ENCODE measurements around the gene CAMK2N2.

The CAMK2N2 gene

DNA sequence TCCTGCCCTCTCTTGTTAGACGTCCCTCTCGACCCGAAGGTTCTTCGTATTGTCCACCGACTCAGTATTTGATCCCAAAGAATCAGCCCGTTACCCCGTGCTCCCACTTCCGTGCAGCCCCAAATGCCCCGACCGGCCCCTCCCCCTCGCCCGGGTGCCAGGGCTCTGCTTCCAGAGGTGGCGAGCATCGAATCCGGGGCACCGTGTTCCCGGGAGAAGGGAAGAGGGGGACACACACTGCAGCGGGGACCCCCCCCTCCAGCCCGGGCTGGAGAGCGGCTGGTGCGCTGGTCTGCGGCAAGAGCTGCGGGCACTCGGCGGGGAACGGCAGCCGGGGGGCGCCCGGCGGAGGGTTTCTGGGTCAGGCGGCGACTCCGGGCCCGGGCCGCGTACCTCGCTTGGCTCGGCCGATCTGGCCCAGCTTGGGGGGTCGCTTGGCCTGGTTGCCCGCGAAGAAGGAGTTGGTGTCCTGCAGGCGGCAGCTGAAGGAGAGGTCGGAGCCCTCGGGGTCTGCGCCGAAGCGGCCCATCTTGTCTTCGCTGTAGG, 556 bp downstream of the CAMK2N2 start:
- TF ChIP-seq ZBTB7A (IDR thresholded peaks at IDR 0.05; ENCODE audit: low read depth) (peak; percentile 63; the same call in 1 of the 2 replicates), CREB1 (IDR thresholded peaks at IDR 0.05; ENCODE audit: low read depth) (no peak), REST (IDR thresholded peaks at IDR 0.05; ENCODE audit: low read depth) (peak; percentile 18; the same call in 1 of the 2 replicates)

DNA sequence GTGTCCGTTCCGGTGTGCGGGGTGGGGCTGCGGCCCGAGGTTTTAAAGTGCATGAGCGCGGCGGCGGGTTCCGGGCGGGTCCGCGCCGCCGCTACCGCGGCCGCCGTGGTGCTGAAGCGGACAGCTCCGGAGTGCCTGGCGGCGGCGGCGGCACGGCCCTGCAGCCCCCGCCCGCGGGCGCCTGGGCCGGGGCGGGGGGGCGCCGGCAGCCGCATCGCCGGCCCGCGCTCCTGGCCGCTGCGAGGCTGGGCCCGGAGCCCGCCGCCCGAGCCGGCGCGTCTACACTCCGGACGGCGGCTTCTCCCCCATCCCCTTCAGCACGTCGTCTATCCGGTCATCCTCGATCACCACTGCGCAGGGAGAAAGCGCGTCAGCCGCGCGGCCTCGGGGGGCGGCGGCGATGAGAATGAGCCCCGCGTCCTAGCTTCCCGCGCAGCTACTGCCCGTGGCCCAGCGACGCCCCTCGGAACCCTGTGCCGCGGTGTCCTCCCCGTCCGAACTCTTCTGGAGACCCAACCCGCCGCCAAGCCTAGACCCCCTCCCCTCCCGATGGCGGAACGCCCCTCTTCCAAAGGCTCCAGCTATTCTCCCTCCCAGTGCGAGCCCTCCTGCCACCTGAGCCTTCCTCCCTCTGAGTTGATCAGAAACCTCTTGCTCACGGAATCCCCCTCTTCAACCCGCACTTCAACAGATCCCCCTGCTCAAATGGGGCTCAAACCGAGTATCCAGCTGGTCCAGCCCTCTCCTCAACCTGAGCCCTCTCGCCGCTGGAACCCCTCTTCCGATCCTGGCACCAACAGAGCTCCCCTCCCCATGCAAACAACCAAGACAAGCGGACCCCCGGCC, 1.3 kb downstream of the CAMK2N2 start:
- TF ChIP-seq TCF12 (IDR thresholded peaks at IDR 0.05; ENCODE audit: low read depth) = no peak
- TF ChIP-seq ZBTB7A (IDR thresholded peaks at IDR 0.05; ENCODE audit: low read depth) = peak; percentile 93
- TF ChIP-seq REST (IDR thresholded peaks at IDR 0.05; ENCODE audit: low read depth) = peak; percentile 79
- no peak for TF ChIP-seq TAF1 (IDR thresholded peaks at IDR 0.05; ENCODE audit: low read depth)
- TF ChIP-seq YY1 (IDR thresholded peaks at IDR 0.05; ENCODE audit: low read depth) = 0 out of 2 replicates have a peak, but pooled peaks have one; percentile 32
- peak; percentile 31; the same call in 1 of the 2 replicates for TF ChIP-seq MAX (IDR thresholded peaks at IDR 0.05)

GRCh38 chr3:184259396-184259877, 1.9 kb downstream of the CAMK2N2 start:
- TF ChIP-seq CEBPB (IDR thresholded peaks at IDR 0.05) (no peak), EP300 (IDR thresholded peaks at IDR 0.05; ENCODE audit: borderline replicate concordance) (no peak), TCF12 (IDR thresholded peaks at IDR 0.05; ENCODE audit: low read depth) (no peak), CREB1 (IDR thresholded peaks at IDR 0.05; ENCODE audit: low read depth) (no peak), EGR1 (IDR thresholded peaks at IDR 0.05) (no peak), MAX (IDR thresholded peaks at IDR 0.05) (no peak), RAD21 (IDR thresholded peaks at IDR 0.05; ENCODE audit: low read depth) (no peak), TAF1 (IDR thresholded peaks at IDR 0.05; ENCODE audit: low read depth) (no peak)

- TF ChIP-seq TEAD4 (IDR thresholded peaks at IDR 0.05) = no peak
Measured at GRCh38 chr3:184258926-184259325, 2.4 kb downstream of the CAMK2N2 start.

GRCh38 chr3:184257083-184257915, 4.1 kb downstream of the CAMK2N2 start:
- TF ChIP-seq MAX (IDR thresholded peaks at IDR 0.05) (no peak), ZBTB7A (IDR thresholded peaks at IDR 0.05; ENCODE audit: low read depth) (no peak), TAF1 (IDR thresholded peaks at IDR 0.05; ENCODE audit: low read depth) (no peak), CEBPB (IDR thresholded peaks at IDR 0.05) (no peak), TCF12 (IDR thresholded peaks at IDR 0.05; ENCODE audit: low read depth) (no peak), EP300 (IDR thresholded peaks at IDR 0.05; ENCODE audit: borderline replicate concordance) (no peak), USF1 (IDR thresholded peaks at IDR 0.05) (no peak)

- TF ChIP-seq CEBPB (IDR thresholded peaks at IDR 0.05) (no peak), TAF1 (IDR thresholded peaks at IDR 0.05; ENCODE audit: low read depth) (no peak), TCF12 (IDR thresholded peaks at IDR 0.05; ENCODE audit: low read depth) (no peak), ZBTB7A (IDR thresholded peaks at IDR 0.05; ENCODE audit: low read depth) (no peak), CREB1 (IDR thresholded peaks at IDR 0.05; ENCODE audit: low read depth) (no peak), REST (IDR thresholded peaks at IDR 0.05; ENCODE audit: low read depth) (no peak), USF1 (IDR thresholded peaks at IDR 0.05) (no peak), TEAD4 (IDR thresholded peaks at IDR 0.05) (no peak), MAX (IDR thresholded peaks at IDR 0.05) (no peak), EP300 (IDR thresholded peaks at IDR 0.05; ENCODE audit: borderline replicate concordance) (no peak), RAD21 (IDR thresholded peaks at IDR 0.05; ENCODE audit: low read depth) (no peak), NFIC (IDR thresholded peaks at IDR 0.05) (no peak), FOXM1 (IDR thresholded peaks at IDR 0.05; ENCODE audit: borderline replicate concordance, low read depth) (no peak), EGR1 (IDR thresholded peaks at IDR 0.05) (no peak), YY1 (IDR thresholded peaks at IDR 0.05; ENCODE audit: low read depth) (no peak)
Measured at GRCh38 chr3:184255291-184256039, 5.9 kb downstream of the CAMK2N2 start.

Data from Ishikawa (cell line).